ENCODE results near the gene POMT1. TPM values are rescaled to one million over a fixed set of nuclear protein-coding genes. Genes with fewer than 3 reads are reported as not detected.

POMT1 gene
- total RNA-seq, 1 donor from 2014 or later: 54.8 TPM

- DNase-seq (ENCODE audit: low spot score in 2 of 2, unreplicated experiment in 2 of 2): peak in 1 of 2 experiments; percentile 64
- peaks cover 11% of the 10 kb centered on the region for H3K4me1 Mint-ChIP-seq
- TF ChIP-seq CTCF (IDR thresholded peaks at IDR 0.05; ENCODE audit: unreplicated experiment): peak; percentile 58
- H3K27me3 Mint-ChIP-seq (ENCODE audit: low read depth): no peaks in the 10 kb centered on the region
- peaks cover 38% of the 10 kb centered on the region for H3K36me3 Mint-ChIP-seq
- peak overlapping the region; percentile 78 for H3K27ac Mint-ChIP-seq
- H3K4me3 Mint-ChIP-seq: no peak overlapping the region
- no peaks in the 10 kb centered on the region for H3K9me3 Mint-ChIP-seq
These were observed 24.3 kb upstream of the POMT1 start for GRCh38 chr9:131478421-131478868.

GRCh38 chr9:131478911-131479310, 23.8 kb upstream of the POMT1 start:
- H3K36me3 Mint-ChIP-seq: peaks cover 35% of the 10 kb centered on the region
- H3K4me1 Mint-ChIP-seq: peaks cover 11% of the 10 kb centered on the region

GRCh38 chr9:131480258-131480657, 22.5 kb upstream of the POMT1 start:
- Mint-ChIP-seq H3K27me3 (ENCODE audit: low read depth) (no peaks in the 10 kb centered on the region), H3K36me3 (peaks cover 30% of the 10 kb centered on the region), H3K4me3 (no peak overlapping the region), H3K4me1 (peaks cover 11% of the 10 kb centered on the region), H3K9me3 (no peaks in the 10 kb centered on the region), H3K27ac (peak overlapping the region; percentile 30)
- no peak for DNase-seq (ENCODE audit: low spot score in 2 of 2, unreplicated experiment in 2 of 2)
- no peak for TF ChIP-seq CTCF (IDR thresholded peaks at IDR 0.05; ENCODE audit: unreplicated experiment)

More at GRCh38 chr9:131478911-131479310, 23.8 kb upstream of the POMT1 start:
- no peak for DNase-seq (ENCODE audit: low spot score in 2 of 2, unreplicated experiment in 2 of 2)
- Mint-ChIP-seq H3K27ac (peak overlapping the region; percentile 76), H3K27me3 (ENCODE audit: low read depth) (no peaks in the 10 kb centered on the region), H3K9me3 (no peaks in the 10 kb centered on the region), H3K4me3 (no peak overlapping the region)
- TF ChIP-seq CTCF (IDR thresholded peaks at IDR 0.05; ENCODE audit: unreplicated experiment): no peak

- H3K4me1 Mint-ChIP-seq: peaks cover 11% of the 10 kb centered on the region
- TF ChIP-seq CTCF (IDR thresholded peaks at IDR 0.05; ENCODE audit: unreplicated experiment): no peak
- DNase-seq (ENCODE audit: low spot score in 2 of 2, unreplicated experiment in 2 of 2): no peak
- H3K4me3 Mint-ChIP-seq: no peak overlapping the region
- peaks cover 36% of the 10 kb centered on the region for H3K36me3 Mint-ChIP-seq
- H3K27me3 Mint-ChIP-seq (ENCODE audit: low read depth): no peaks in the 10 kb centered on the region
- H3K27ac Mint-ChIP-seq: peak overlapping the region; percentile 93
- H3K9me3 Mint-ChIP-seq: no peaks in the 10 kb centered on the region
These were observed 21.0 kb upstream of the POMT1 start for GRCh38 chr9:131481441-131482342.

- H3K9me3 Mint-ChIP-seq: no peaks in the 10 kb centered on the region
- H3K27ac Mint-ChIP-seq: peak overlapping the region; percentile 93
- no peak overlapping the region for H3K4me3 Mint-ChIP-seq
- H3K36me3 Mint-ChIP-seq: peaks cover 38% of the 10 kb centered on the region
- peaks cover 11% of the 10 kb centered on the region for H3K4me1 Mint-ChIP-seq
- H3K27me3 Mint-ChIP-seq (ENCODE audit: low read depth): no peaks in the 10 kb centered on the region
- TF ChIP-seq CTCF (IDR thresholded peaks at IDR 0.05; ENCODE audit: unreplicated experiment): no peak
- no peak for DNase-seq (ENCODE audit: low spot score in 2 of 2, unreplicated experiment in 2 of 2)
These were observed 20.2 kb upstream of the POMT1 start for GRCh38 chr9:131482343-131483006.

All from mesothelial cell of epicardium (in vitro differentiated cells).